GM21723 (cell line): ENCODE data around the gene FAM25A.

Experiments
- ATAC-seq: cut with Tn5 transposase; IDR thresholded peaks from one replicate; pipeline ENCODE4 v1.9.1; 2021; ENCODE audit warnings: mild to moderate bottlenecking, moderate library complexity; ENCODE audit not compliant: unreplicated experiment

The FAM25A gene

GRCh38 chr10:87059401-87059800 lies 39.3 kb downstream of the FAM25A start:
- ATAC-seq: no peak

DNA sequence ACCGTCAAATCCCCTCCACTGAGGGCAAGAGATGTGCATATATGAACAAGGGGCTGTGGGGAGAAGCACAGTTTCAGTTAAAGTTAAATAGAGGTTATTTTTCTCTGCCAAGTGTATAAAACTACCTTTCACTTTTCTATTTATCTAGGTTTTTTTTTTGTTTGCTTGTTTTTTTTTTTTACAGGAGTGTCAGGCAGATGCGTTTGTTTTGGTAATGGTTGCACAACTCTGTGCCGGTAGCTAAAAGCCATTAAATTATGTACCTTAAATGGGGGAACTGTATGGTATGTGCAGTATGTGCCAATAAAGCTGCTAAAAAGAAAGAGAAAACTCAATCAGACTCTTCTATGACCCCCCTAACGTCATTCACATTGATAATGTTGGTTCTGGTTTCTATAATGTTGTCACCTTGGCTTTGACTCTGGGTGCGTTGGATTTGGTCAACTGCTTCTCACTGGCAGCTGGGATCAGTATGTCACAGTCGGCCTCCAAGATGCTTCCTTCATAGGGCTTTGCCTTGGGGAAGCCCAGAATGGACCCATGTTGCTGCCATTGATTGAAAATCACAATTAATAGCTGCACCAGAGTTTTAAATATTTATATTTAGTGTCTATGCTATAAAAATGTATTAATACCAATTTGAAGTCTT lies 40.3 kb downstream of the FAM25A start:
- no peak for ATAC-seq

- ATAC-seq: no peak
Measured at GRCh38 chr10:87064651-87065050, 44.6 kb downstream of the FAM25A start.

- ATAC-seq: no peak
Measured at GRCh38 chr10:87066178-87066577, 46.1 kb downstream of the FAM25A start.

DNA sequence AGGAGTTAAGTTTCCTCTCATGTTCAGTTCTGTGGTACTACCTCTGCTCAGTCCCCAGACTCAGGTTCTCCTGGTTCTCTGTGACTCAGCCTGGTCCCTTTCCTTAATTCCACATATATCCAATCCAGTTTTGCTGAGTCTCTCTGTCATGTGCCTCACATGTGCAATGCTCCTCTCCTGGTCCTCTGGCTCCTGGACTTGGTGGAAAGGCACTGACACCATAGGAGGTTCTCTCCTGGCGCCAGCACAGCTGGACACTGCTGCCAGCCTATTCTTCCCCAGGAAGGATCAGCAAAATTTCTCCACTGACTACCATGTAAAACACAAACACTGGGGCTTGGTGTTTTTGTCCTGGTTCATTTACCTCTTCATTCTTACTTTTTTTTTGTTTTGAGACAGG lies 46.8 kb downstream of the FAM25A start:
- no peak for ATAC-seq

DNA sequence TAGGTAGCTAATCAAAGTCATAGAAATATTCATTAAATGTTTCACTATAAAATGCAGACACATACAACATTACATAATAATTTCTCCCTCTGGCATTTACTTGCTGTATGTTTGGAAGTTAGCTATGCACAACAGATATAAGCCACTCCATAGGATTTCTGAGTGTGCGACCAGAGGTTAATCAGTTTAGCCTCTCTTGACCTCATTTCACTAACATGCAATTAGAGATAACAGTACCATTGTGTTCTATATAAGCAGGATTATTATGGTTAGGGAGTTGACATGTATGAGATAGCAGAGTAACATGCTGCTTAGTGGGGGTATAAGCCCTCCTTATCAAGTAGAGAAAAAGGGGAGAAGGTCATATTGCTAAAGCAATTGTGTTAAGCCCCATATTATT lies 48.2 kb downstream of the FAM25A start:
- no peak for ATAC-seq

DNA sequence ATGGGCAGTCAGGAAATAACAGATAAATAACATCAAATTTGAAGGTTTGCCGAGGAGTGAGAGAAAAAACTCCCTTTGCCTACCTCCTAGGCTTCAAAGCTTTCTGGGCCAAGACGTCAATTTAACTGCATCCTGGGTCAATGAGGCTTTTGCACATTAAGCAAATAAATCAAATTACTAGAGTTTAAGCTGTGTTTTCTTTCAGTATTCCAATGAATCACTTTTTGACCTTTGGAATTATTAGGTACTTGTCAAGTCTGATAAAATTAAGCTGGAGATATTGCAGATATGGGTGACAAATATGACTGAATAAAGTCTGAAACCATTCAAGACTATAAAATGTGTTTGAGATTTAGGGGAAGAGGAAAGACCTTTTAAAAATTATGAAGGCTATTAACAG lies 52.4 kb downstream of the FAM25A start:
- ATAC-seq: no peak
